Measurements from ENCODE around the gene PPP1R1C. TPM values are rescaled to one million over a fixed set of nuclear protein-coding genes. Genes with fewer than 3 reads are reported as not detected.

PPP1R1C gene
- total RNA-seq, 1 donor from 2014 or later, result 5.8 TPM

- Mint-ChIP-seq H3K4me3 (no peak overlapping the region), H3K27me3 (ENCODE audit: low read depth) (no peaks in the 10 kb centered on the region), H3K4me1 (peaks cover 24% of the 10 kb centered on the region), H3K27ac (no peak overlapping the region), H3K36me3 (peaks cover 7% of the 10 kb centered on the region), H3K9me3 (peaks cover 13% of the 10 kb centered on the region)
- TF ChIP-seq, protein P1, sequence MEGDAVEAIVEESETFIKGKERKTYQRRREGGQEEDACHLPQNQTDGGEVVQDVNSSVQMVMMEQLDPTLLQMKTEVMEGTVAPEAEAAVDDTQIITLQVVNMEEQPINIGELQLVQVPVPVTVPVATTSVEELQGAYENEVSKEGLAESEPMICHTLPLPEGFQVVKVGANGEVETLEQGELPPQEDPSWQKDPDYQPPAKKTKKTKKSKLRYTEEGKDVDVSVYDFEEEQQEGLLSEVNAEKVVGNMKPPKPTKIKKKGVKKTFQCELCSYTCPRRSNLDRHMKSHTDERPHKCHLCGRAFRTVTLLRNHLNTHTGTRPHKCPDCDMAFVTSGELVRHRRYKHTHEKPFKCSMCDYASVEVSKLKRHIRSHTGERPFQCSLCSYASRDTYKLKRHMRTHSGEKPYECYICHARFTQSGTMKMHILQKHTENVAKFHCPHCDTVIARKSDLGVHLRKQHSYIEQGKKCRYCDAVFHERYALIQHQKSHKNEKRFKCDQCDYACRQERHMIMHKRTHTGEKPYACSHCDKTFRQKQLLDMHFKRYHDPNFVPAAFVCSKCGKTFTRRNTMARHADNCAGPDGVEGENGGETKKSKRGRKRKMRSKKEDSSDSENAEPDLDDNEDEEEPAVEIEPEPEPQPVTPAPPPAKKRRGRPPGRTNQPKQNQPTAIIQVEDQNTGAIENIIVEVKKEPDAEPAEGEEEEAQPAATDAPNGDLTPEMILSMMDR (IDR thresholded peaks at IDR 0.05; ENCODE audit: unreplicated experiment), result no peak
- DNase-seq (ENCODE audit: low spot score in 2 of 2, unreplicated experiment in 2 of 2), result no peak
Observed at GRCh38 chr2:182090486-182090885, 104.8 kb downstream of the PPP1R1C start.

- no peak for DNase-seq (ENCODE audit: low spot score in 2 of 2, unreplicated experiment in 2 of 2)
- H3K36me3 Mint-ChIP-seq, result peaks cover 7% of the 10 kb centered on the region
- H3K27ac Mint-ChIP-seq, result no peak overlapping the region
- TF ChIP-seq, protein P1 (IDR thresholded peaks at IDR 0.05; ENCODE audit: unreplicated experiment), result no peak
- no peaks in the 10 kb centered on the region for H3K27me3 Mint-ChIP-seq (ENCODE audit: low read depth)
- peaks cover 13% of the 10 kb centered on the region for H3K9me3 Mint-ChIP-seq
- H3K4me3 Mint-ChIP-seq, result no peak overlapping the region
- H3K4me1 Mint-ChIP-seq, result no peaks in the 10 kb centered on the region
Observed at GRCh38 chr2:182097571-182098164, 112.0 kb downstream of the PPP1R1C start.

GRCh38 chr2:182098648-182099047 is 113.0 kb downstream of the PPP1R1C start:
- Mint-ChIP-seq H3K27ac (no peak overlapping the region), H3K4me1 (no peaks in the 10 kb centered on the region), H3K4me3 (no peak overlapping the region), H3K9me3 (peaks cover 9% of the 10 kb centered on the region), H3K27me3 (ENCODE audit: low read depth) (no peaks in the 10 kb centered on the region), H3K36me3 (peaks cover 4% of the 10 kb centered on the region)
- no peak for DNase-seq (ENCODE audit: low spot score in 2 of 2, unreplicated experiment in 2 of 2)
- TF ChIP-seq, protein P1 (IDR thresholded peaks at IDR 0.05; ENCODE audit: unreplicated experiment), result no peak

- no peaks in the 10 kb centered on the region for H3K4me1 Mint-ChIP-seq
- no peak overlapping the region for H3K27ac Mint-ChIP-seq
Observed at GRCh38 chr2:182101263-182101662, 115.6 kb downstream of the PPP1R1C start.

DNA sequence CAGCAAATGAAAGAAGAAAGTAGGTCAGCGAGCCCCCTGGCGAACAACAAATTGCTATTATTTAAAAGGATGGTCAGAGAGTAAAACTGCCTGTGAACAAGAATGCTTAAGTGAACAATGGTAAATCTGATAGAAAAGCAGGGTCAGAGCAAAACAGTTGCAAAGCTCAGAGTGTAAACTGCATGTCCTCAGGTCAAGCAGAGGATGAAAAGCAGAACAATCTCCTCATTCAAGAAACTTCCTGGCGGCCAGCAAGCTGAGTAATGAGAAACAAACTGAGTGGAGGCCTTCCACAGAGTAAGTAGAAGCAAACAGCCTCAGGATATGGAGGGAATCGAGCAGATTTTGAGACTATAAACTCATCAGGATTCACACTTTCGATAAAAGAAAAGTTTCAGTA is 117.9 kb downstream of the PPP1R1C start:
- Mint-ChIP-seq H3K4me1 (no peaks in the 10 kb centered on the region), H3K4me3 (no peak overlapping the region), H3K27me3 (ENCODE audit: low read depth) (no peaks in the 10 kb centered on the region), H3K9me3 (peaks cover 14% of the 10 kb centered on the region), H3K27ac (no peak overlapping the region), H3K36me3 (peaks cover 6% of the 10 kb centered on the region)
- no peak for DNase-seq (ENCODE audit: low spot score in 2 of 2, unreplicated experiment in 2 of 2)
- TF ChIP-seq, protein P1 (IDR thresholded peaks at IDR 0.05; ENCODE audit: unreplicated experiment), result no peak

More at GRCh38 chr2:182101263-182101662, 115.6 kb downstream of the PPP1R1C start:
- Mint-ChIP-seq H3K9me3 (peaks cover 14% of the 10 kb centered on the region), H3K27me3 (ENCODE audit: low read depth) (no peaks in the 10 kb centered on the region), H3K4me3 (no peak overlapping the region), H3K36me3 (peaks cover 6% of the 10 kb centered on the region)
- DNase-seq (ENCODE audit: low spot score in 2 of 2, unreplicated experiment in 2 of 2), result no peak
- TF ChIP-seq, protein P1 (IDR thresholded peaks at IDR 0.05; ENCODE audit: unreplicated experiment), result peak; percentile 38

Measured in mesothelial cell of epicardium (in vitro differentiated cells).